A549 (cell line): ENCODE results near the gene RRBP1.

Source experiments
- CBX2 ChIP-seq: fragments of 200-600 bp; sonication (generic); IDR thresholded peaks from 2 replicates; pipeline ENCODE4 v1.6.1; 2016; ENCODE audit warnings: low read depth, mild to moderate bottlenecking, borderline replicate concordance
- CTCF ChIP-seq: fragments of >200 bp; sonication (Bioruptor Twin); formaldehyde crosslinking; IDR thresholded peaks from 3 replicates; pipeline ENCODE4 v1.5.1; 2016
- JUNB ChIP-seq: fragments of >200 bp; sonication (Bioruptor Twin); formaldehyde crosslinking; IDR thresholded peaks from 2 replicates; pipeline ENCODE4 v1.6.1; 2016
- NR3C1 ChIP-seq: fragments of >200 bp; sonication (Bioruptor Twin); formaldehyde crosslinking; IDR thresholded peaks from 3 replicates; pipeline ENCODE4 v1.6.1; 2017
- POLR2A ChIP-seq: IDR thresholded peaks from 2 replicates; pipeline ENCODE4 v1.6.1; 2012; ENCODE audit warnings: mild to moderate bottlenecking, low read length
- POLR2AphosphoS2 ChIP-seq: conservative IDR thresholded peaks from 2 replicates; pipeline ENCODE4 v1.6.1; 2012; ENCODE audit warnings: low read length, improper control_type of control experiment, inconsistent platforms
- SMC3 ChIP-seq: fragments of >200 bp; sonication (Bioruptor Twin); formaldehyde crosslinking; IDR thresholded peaks from 3 replicates; pipeline ENCODE4 v1.6.1; 2018; ENCODE audit warnings: inconsistent platforms
- TF ChIP-seq, protein P1 (sequence below): IDR thresholded peaks from 2 replicates; pipeline ENCODE4 v1.6.1; 2012

DNA sequence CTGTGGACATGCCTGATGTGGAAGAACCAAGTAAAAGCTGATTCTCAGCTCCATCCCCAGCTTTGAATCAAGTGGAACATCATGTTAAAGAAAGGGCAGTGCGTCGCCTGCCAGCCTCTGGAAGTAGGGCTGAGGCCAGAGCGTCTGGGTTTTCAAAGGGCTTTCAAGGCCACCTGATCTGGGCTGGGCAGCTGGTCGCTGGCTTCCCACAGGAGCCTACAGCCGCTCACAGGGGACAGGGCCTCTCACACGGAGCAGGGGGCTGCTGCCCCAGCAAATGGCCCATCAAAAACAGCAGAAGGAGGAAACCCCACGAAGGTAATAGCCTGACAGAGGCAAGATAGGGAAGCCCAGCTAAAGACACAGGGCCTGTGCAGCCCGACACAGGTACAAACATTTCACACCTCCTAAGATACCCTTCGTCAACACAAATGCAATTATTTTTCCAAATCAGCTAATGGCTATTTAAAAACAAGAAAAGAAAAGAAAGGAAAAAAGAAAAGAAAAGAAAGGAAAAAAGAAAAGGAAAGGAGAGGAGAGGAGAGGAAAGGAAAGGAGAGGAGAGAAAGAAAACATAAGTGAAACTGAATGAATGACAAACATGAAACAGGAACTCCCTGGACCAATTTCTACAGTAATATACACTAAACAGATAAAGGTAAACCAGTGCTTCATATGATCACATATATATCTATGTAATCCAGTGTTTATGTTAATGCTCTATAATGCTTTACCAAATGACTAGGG lies 24.8 kb downstream of the RRBP1 start:
- no peak for TF ChIP-seq CTCF
- no peak for TF ChIP-seq POLR2A
- no peak for TF ChIP-seq SMC3
- TF ChIP-seq JUNB: no peak
- no peak for TF ChIP-seq NR3C1
- no peak for TF ChIP-seq POLR2AphosphoS2
- no peak for TF ChIP-seq CBX2
- TF ChIP-seq, protein P1, sequence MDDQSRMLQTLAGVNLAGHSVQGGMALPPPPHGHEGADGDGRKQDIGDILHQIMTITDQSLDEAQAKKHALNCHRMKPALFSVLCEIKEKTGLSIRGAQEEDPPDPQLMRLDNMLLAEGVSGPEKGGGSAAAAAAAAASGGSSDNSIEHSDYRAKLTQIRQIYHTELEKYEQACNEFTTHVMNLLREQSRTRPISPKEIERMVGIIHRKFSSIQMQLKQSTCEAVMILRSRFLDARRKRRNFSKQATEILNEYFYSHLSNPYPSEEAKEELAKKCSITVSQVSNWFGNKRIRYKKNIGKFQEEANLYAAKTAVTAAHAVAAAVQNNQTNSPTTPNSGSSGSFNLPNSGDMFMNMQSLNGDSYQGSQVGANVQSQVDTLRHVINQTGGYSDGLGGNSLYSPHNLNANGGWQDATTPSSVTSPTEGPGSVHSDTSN: no peak
